ENCODE data around the gene PAPOLA.

The PAPOLA gene

DNA sequence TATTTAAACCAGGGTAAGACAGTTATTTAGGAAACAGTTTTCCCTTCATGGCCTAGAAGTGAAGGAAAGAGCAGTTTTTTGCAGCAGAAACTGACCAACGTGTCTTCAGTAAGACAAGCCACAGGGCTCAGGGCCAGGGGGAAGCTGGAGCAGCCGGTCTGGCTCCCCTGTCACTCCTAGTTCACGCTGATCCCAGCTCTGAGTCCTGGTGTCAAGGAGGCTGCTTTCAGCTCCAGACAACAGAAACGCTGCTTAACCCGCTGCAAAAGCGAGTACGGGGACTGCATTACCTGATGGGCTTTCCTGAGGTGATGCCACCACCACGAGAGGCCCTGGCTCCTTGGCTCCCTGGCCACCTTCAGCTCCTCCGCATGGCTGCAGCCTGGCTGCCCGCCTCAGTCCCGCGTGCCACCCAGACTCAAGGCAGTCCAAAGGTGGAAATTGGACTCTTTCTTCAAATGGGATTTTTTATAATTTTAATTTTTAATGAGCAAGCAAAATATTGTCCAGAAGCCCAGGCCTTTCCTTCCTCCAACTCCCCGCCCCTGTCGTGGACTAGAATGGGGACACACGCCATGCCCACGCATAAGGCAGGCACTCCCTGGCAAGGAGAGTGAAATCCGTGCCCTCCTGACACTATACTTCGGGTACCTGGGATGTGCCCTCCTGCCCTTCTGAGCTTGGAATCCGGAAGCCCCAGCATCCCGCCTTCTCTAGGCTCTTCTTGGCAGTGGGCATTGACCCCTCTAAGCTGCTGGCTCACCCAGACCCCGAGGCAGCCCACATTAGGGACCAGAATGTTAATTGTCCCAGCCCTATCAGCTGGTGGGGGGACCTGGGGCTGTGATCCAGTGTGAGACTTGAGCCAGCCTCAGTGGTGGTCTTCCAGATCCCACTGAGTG, 85.0 kb downstream of the PAPOLA start:
- Histone ChIP-seq H3K4me1 (peaks cover 16% of the 10 kb centered on the region), H3K4me3 (ENCODE audit: low read depth, low read length) (no peak overlapping the region), H3K9me3 (no peaks in the 10 kb centered on the region), H3K36me3 (no peaks in the 10 kb centered on the region), H3K27me3 (no peaks in the 10 kb centered on the region)
- no peak for DNase-seq
- TF ChIP-seq, protein P1, sequence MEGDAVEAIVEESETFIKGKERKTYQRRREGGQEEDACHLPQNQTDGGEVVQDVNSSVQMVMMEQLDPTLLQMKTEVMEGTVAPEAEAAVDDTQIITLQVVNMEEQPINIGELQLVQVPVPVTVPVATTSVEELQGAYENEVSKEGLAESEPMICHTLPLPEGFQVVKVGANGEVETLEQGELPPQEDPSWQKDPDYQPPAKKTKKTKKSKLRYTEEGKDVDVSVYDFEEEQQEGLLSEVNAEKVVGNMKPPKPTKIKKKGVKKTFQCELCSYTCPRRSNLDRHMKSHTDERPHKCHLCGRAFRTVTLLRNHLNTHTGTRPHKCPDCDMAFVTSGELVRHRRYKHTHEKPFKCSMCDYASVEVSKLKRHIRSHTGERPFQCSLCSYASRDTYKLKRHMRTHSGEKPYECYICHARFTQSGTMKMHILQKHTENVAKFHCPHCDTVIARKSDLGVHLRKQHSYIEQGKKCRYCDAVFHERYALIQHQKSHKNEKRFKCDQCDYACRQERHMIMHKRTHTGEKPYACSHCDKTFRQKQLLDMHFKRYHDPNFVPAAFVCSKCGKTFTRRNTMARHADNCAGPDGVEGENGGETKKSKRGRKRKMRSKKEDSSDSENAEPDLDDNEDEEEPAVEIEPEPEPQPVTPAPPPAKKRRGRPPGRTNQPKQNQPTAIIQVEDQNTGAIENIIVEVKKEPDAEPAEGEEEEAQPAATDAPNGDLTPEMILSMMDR (IDR thresholded peaks at IDR 0.05; ENCODE audit: low read depth, low read length): no peak

DNA sequence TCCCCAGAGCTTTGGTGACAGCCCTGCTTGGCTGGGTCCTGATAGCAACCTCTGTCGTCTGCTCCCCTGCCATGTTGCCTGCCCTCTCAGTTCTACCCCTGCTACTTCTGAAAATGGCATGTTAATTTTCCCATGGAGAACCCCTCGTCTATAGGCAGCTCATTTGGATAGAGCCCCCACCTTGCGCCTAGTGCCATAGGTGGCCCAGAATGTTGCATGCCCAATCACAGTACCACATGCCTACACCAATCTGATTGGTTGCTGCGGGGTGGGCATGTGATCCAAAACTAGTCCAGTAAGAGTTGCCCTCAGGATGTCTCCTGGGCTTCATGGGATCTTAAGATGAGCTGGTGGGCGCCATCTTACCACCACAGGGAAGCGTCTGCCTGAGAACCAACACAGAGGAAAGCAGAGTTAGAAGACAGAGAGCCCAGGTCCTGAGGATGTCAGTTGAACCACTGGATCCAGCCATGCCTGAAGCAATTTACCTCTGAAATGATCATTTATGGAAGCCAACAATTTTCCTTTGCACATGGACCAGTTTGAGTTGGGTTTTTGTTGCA, 85.7 kb downstream of the PAPOLA start:
- no peaks in the 10 kb centered on the region for H3K9me3 ChIP-seq

DNA sequence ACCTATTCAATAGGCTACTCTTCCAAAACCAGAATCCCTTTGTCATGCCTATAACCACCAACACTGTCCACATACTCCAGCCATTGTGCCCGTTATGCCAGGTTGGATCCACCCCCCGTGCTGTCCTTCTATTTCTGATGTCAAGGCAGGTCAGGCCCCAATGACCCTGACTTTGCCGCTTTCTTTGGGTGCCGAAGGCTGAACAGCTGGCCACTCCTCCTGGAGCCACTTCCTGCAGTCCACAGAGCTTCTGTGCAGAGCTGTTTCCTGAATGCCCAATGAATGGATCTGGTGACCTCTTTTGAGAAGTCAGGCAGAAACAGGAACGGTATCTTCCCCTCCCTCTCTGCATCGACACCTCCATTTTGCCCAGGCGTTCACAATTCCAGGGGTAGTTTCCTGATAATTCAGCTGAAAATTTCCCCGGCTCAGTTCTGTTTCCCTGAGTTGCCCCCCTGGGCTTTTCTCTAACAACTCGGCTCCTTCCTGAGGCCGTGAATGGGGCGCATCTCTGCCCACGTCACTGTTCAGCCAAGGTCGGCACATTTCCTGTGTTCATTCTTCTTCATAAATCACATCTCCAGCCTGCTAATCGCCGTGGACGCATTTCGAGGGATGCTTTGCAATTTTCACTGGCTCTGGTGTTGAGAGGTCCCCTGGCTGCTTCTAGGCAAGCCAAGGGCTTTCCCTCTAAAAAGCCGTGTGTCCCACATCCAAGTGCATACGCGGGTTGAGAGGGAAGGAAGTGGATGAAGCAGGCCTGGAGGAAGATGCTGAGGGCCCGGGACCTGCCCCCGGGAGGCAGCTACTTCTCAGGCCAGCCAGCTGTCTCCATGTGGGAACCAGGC, 86.5 kb downstream of the PAPOLA start:
- TF ChIP-seq, protein P1 (IDR thresholded peaks at IDR 0.05; ENCODE audit: low read depth, low read length): no peak
- DNase-seq: no peak
- no peaks in the 10 kb centered on the region for H3K36me3 ChIP-seq
- no peaks in the 10 kb centered on the region for H3K9me3 ChIP-seq
- peaks cover 4% of the 10 kb centered on the region; the same call in 1 of the 2 replicates for H3K4me1 ChIP-seq
- no peaks in the 10 kb centered on the region for H3K27me3 ChIP-seq
- no peak overlapping the region for H3K4me3 ChIP-seq (ENCODE audit: low read depth, low read length)

More for the DNA sequence above, 85.7 kb downstream of the PAPOLA start:
- TF ChIP-seq, protein P1 (IDR thresholded peaks at IDR 0.05; ENCODE audit: low read depth, low read length): no peak
- H3K4me3 ChIP-seq (ENCODE audit: low read depth, low read length): no peak overlapping the region
- H3K4me1 ChIP-seq: peaks cover 11% of the 10 kb centered on the region
- DNase-seq: no peak
- H3K27me3 ChIP-seq: no peaks in the 10 kb centered on the region
- H3K36me3 ChIP-seq: no peaks in the 10 kb centered on the region

DNA sequence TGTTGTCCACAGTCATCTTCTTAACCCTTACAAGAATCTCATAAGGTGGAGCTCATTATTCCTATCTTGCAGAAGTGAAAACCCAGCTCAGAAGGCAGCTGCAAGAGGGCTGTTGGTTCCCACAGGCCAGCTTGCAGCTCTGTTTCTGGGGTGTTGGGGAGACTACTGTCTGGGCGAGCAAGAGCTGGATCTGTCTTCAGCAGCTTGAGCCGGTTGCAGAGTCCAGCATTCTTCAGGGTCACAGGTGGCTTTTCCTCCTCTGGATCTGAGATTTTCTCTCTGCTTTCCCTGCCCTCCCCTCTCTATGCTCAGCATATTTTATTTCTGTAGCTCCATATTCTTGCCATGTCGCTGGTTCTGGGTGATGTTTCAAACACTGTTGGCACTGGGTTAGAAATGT, 87.4 kb downstream of the PAPOLA start:
- Histone ChIP-seq H3K4me1 (no peaks in the 10 kb centered on the region), H3K4me3 (ENCODE audit: low read depth, low read length) (no peak overlapping the region), H3K9me3 (no peaks in the 10 kb centered on the region), H3K27me3 (no peaks in the 10 kb centered on the region), H3K36me3 (no peaks in the 10 kb centered on the region)
- TF ChIP-seq, protein P1 (IDR thresholded peaks at IDR 0.05; ENCODE audit: low read depth, low read length): no peak
- no peak for DNase-seq

DNA sequence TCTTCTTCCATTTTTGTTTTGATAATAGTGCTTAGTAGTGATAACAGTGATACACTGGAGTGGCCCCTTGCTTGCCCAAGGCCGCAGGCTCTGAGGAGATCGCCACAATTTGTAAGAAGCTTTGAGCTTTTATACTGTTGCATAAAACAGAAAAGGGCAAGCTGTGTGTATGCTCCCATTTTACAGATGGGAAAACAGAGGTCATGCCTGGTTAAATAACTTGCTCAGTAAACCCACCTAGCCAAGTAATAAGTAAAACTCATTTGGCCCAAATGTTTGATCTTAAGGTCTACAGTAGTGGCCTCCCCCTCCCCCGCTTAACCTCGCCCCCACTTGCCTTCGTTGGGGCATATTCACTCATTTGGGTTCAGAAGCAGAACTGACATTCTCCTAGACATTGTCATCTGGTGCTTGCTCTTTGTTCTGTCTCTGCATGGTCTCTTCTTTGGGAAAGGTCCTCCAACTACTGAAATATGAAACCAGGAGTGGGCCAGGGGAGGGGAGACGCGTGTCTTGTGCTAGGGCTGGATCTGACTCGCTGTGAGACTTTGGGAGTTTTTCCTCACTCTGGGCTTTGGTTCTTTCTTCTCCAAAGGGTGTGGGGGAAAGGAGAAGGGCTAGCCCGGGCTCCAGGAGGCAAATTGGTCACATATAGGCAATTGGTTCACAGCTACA, 88.1 kb downstream of the PAPOLA start:
- Histone ChIP-seq H3K4me3 (ENCODE audit: low read depth, low read length) (no peak overlapping the region), H3K4me1 (no peaks in the 10 kb centered on the region), H3K9me3 (no peaks in the 10 kb centered on the region), H3K27me3 (no peaks in the 10 kb centered on the region), H3K36me3 (no peaks in the 10 kb centered on the region)
- DNase-seq: no peak
- TF ChIP-seq, protein P1 (IDR thresholded peaks at IDR 0.05; ENCODE audit: low read depth, low read length): no peak
